Transverse colon (tissue), 4 donors: ENCODE measurements around the gene PPP1R14D. TPM values are rescaled to one million over a fixed set of nuclear protein-coding genes. Genes with fewer than 3 reads are reported as not detected.
A peak's percentile ranks its signal among the peaks of the same experiment; 100 is the strongest.

Source experiments
- DNase-seq: peaks from one replicate; pipeline ENCODE4 v3.0.0-alpha.2; 2019
- H3K27ac ChIP-seq, 4 donors: fragments of 200-600 bp; sonication (generic); 2 replicates each; pipeline ENCODE4 v1.5.1; 2016 to 2018; ENCODE audit warnings: inconsistent platforms in 4 of 4
- H3K27me3 ChIP-seq: fragments of 200-600 bp; sonication (generic); 2 replicates; pipeline ENCODE4 v1.5.1; 2017; ENCODE audit warnings: inconsistent platforms
- H3K36me3 ChIP-seq, 4 donors: fragments of 200-600 bp; sonication (generic); 2 replicates each; pipeline ENCODE4 v1.5.1; 2017 to 2019; ENCODE audit warnings: inconsistent platforms in 4 of 4
- H3K4me1 ChIP-seq, 4 donors: fragments of 200-600 bp; sonication (generic); 2 replicates each; pipeline ENCODE4 v1.5.1; 2017 to 2020; ENCODE audit warnings: inconsistent platforms in 4 of 4
- H3K4me3 ChIP-seq, 4 donors: fragments of 200-600 bp; sonication (generic); 1 replicate in 1 of 4; 2 replicates in 3 of 4; pipeline versions ENCODE4 v1.5.1 to v1.6.1; 2017 to 2019; ENCODE audit warnings: inconsistent platforms in 4 of 4
- H3K9me3 ChIP-seq, 2 donors: fragments of 200-600 bp; sonication (generic); 2 replicates each; pipeline ENCODE4 v1.5.1; 2017 to 2019; ENCODE audit warnings: inconsistent platforms in 2 of 2
- CTCF ChIP-seq, 5 experiments: fragments of 200-600 bp in 3 of 5; fragments of 450-650 bp in 2 of 5; sonication (generic) in 3 of 5; IDR thresholded peaks; 1 replicate in 2 of 5; 2 replicates in 3 of 5; pipeline ENCODE4 v1.5.1; 2016 to 2017; ENCODE audit warnings: antibody characterized with exemption in 5 of 5, inconsistent platforms in 3 of 5, mild to moderate bottlenecking in 2 of 5, moderate library complexity in 1 of 5
- EP300 ChIP-seq: sonication (generic); formaldehyde crosslinking; IDR thresholded peaks from one replicate; pipeline ENCODE4 v1.6.1; 2017; ENCODE audit warnings: antibody characterized with exemption, low read depth
- POLR2A ChIP-seq: fragments of 450-650 bp; IDR thresholded peaks from one replicate; pipeline ENCODE4 v1.6.1; 2016; ENCODE audit warnings: antibody characterized with exemption, mild to moderate bottlenecking, moderate library complexity
- POLR2AphosphoS5 ChIP-seq, 3 donors: sonication (generic); formaldehyde crosslinking; IDR thresholded peaks; one replicate each; pipeline ENCODE4 v1.6.1; 2016; ENCODE audit warnings: antibody characterized with exemption in 3 of 3
- WGBS, 2 donors: methylation state at CpG; one replicate each; pipeline ENCODE4 v1.1.5; 2018; ENCODE audit warnings: low coverage in 1 of 2; 5-methylcytosine and 5-hydroxymethylcytosine counted together
- in situ Hi-C, 4 donors: fragments of 200-750 bp; cut with MboI; loops; one replicate each; pipeline versions ENCODE4 v1.15.0 to v1.15.1; 2017; ENCODE audit warnings: low sequenced_read_pairs in 3 of 4, low pct_ligation_motif_present in 1 of 4, low pct_unique_long_range_greater_than_20kb in 1 of 4
- intact Hi-C: fragments of 100-400 bp; cut with DNase I; formaldehyde crosslinking; loops from one replicate; pipeline ENCODE4 v1.15.1; 2023; ENCODE audit warnings: low total_unique reads
- total RNA-seq, 4 donors: library from RNA; depleted of rRNA; stranded (reverse); fragments of >200 nt; gene quantifications; one replicate each; pipeline ENCODE4 v1.1.0, GENCODE V29; 2016

PPP1R14D gene
- total RNA-seq, 4 donors from 2014 or later = 19.5 to 256 (median 144) TPM

- H3K27ac ChIP-seq = no peak overlapping the region
- peaks cover 0 to 10% (median 4%) of the 10 kb centered on the region in 4 donors for H3K36me3 ChIP-seq
- 91% methylated on average over 4 of the region's 4 CpGs; no CpG with 5 or more reads in 1 of the 2 donors for WGBS, 2 donors
- in situ Hi-C loops (no loop called here), intact Hi-C loops (no loop called here)
- H3K9me3 ChIP-seq = no peaks in the 10 kb centered on the region
- DNase-seq = no peak
- TF ChIP-seq CTCF (IDR thresholded peaks at IDR 0.05) (no peak), POLR2A (no peak), EP300 (no peak), POLR2AphosphoS5 (IDR thresholded peaks at IDR 0.05) (no peak)
- no peaks in the 10 kb centered on the region for H3K27me3 ChIP-seq
- no peaks in the 10 kb centered on the region for H3K4me1 ChIP-seq
- H3K4me3 ChIP-seq = no peak overlapping the region
Measured at GRCh38 chr15:40815042-40815698, 13.3 kb downstream of the PPP1R14D start.

- TF ChIP-seq EP300 (no peak), POLR2AphosphoS5 (IDR thresholded peaks at IDR 0.05) (no peak), POLR2A (no peak), CTCF (IDR thresholded peaks at IDR 0.05) (no peak)
- no peaks in the 10 kb centered on the region for H3K9me3 ChIP-seq
- no peak overlapping the region for H3K27ac ChIP-seq
- 92% methylated on average over 9 of the region's 12 CpGs; no CpG with 5 or more reads in 1 of the 2 donors for WGBS, 2 donors
- intact Hi-C loops (no loop called here), in situ Hi-C loops (no loop called here)
- H3K4me1 ChIP-seq = peaks cover 0 to 12% (median 10%) of the 10 kb centered on the region in 4 donors
- no peak overlapping the region for H3K4me3 ChIP-seq
- H3K27me3 ChIP-seq = no peaks in the 10 kb centered on the region
- no peak for DNase-seq
- peaks cover 0 to 10% (median 4%) of the 10 kb centered on the region in 4 donors for H3K36me3 ChIP-seq
Measured at GRCh38 chr15:40812721-40813425, 15.6 kb downstream of the PPP1R14D start.

- intact Hi-C loops = no loop called here
- Histone ChIP-seq H3K4me3 (no peak overlapping the region), H3K27ac (no peak overlapping the region), H3K36me3 (no peaks in the 10 kb centered on the region), H3K27me3 (no peaks in the 10 kb centered on the region), H3K9me3 (no peaks in the 10 kb centered on the region), H3K4me1 (peaks cover 5 to 38% (median 21%) of the 10 kb centered on the region in 4 donors)
- in situ Hi-C loops = no loop called here
- no peak for DNase-seq
- TF ChIP-seq EP300 = no peak
- 64% methylated on average over 8 of the region's 8 CpGs; no CpG with 5 or more reads in 1 of the 2 donors for WGBS, 2 donors
Measured at GRCh38 chr15:40808861-40809450, 19.6 kb downstream of the PPP1R14D start.

GRCh38 chr15:40807888-40808461 is 20.5 kb downstream of the PPP1R14D start:
- 9 to 12% methylated on average over 12 to 19 of the region's 19 CpGs for WGBS, 2 donors
- no peak for TF ChIP-seq CTCF (IDR thresholded peaks at IDR 0.05)
- no peak for DNase-seq
- H3K36me3 ChIP-seq = no peaks in the 10 kb centered on the region
- in situ Hi-C loops (no loop called here), intact Hi-C loops (loop anchor here (2.0 kb wide), 1 partner anchor 53 kb away; the partner anchor contains the start of gene RMDN3)
- peaks cover 5 to 42% (median 21%) of the 10 kb centered on the region in 4 donors for H3K4me1 ChIP-seq
- H3K27me3 ChIP-seq = no peaks in the 10 kb centered on the region
- peak overlapping the region; percentile 62 to 95 (median 92) for H3K4me3 ChIP-seq
- H3K27ac ChIP-seq = peak overlapping the region; percentile 96 to 99 (median 98)
- H3K9me3 ChIP-seq = no peaks in the 10 kb centered on the region
